AG09309 (cell line): ENCODE results near the gene TNFRSF1A.

Experiments used
- DNase-seq: peaks from one replicate; pipeline ENCODE4 v3.0.0-alpha.2; 2010; ENCODE audit warnings: low read depth
- H3K4me3 ChIP-seq: 2 replicates; pipeline ENCODE4 v1.5.1; 2011; ENCODE audit warnings: mild to moderate bottlenecking, low read depth, low read length, moderate library complexity; ENCODE audit not compliant: control insufficient read depth
- TF ChIP-seq, protein P1 (sequence below): IDR thresholded peaks from 2 replicates; pipeline ENCODE4 v1.5.1; 2011; ENCODE audit warnings: mild to moderate bottlenecking, low read depth, low read length, inconsistent platforms; ENCODE audit not compliant: insufficient read depth, control insufficient read depth; ENCODE audit errors: missing control alignments

TNFRSF1A gene

DNA sequence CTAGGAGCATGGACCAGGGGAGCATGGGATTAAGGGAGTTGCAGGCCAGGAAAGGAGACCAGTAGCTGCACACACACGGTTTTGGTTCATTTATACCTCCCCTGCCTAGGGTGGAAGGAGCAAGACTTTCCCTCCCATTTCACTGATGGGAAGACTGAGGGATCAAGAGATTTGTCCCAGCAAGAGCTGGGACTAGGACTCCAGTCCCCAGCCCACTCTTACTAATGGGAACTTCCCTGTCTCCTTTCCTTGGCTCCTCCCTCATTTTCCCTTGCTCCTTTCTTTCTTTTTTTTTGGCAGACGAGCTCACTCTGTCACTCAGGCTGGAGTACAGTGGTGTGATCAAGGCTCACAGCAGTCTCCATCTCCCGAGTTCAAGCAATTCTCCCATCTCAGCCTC, 20.5 kb upstream of the TNFRSF1A start:
- TF ChIP-seq, protein P1, sequence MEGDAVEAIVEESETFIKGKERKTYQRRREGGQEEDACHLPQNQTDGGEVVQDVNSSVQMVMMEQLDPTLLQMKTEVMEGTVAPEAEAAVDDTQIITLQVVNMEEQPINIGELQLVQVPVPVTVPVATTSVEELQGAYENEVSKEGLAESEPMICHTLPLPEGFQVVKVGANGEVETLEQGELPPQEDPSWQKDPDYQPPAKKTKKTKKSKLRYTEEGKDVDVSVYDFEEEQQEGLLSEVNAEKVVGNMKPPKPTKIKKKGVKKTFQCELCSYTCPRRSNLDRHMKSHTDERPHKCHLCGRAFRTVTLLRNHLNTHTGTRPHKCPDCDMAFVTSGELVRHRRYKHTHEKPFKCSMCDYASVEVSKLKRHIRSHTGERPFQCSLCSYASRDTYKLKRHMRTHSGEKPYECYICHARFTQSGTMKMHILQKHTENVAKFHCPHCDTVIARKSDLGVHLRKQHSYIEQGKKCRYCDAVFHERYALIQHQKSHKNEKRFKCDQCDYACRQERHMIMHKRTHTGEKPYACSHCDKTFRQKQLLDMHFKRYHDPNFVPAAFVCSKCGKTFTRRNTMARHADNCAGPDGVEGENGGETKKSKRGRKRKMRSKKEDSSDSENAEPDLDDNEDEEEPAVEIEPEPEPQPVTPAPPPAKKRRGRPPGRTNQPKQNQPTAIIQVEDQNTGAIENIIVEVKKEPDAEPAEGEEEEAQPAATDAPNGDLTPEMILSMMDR, result no peak
- no peak overlapping the region for H3K4me3 ChIP-seq
- no peak for DNase-seq

DNA sequence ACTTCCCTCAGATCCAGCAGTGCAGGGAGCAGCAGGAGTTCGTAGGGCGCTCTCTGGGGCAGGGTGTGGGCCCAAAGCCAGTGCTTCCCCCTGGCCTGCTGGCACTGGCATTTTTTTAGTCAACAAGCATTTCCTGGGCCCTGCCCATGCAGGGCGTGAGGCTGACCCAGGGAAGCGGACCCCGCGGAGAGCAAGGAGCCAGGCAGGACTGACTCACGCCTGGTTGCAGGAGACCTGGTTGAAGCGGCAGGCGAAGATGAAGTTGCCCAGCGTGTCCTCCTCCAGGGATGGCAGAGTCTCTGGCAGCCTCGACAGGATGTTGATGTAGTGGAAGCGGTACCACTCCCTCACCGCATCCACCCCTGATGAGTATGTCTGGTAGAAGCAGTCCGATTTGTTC, 20.0 kb upstream of the TNFRSF1A start:
- TF ChIP-seq, protein P1, result no peak
- no peak overlapping the region for H3K4me3 ChIP-seq
- no peak for DNase-seq

DNA sequence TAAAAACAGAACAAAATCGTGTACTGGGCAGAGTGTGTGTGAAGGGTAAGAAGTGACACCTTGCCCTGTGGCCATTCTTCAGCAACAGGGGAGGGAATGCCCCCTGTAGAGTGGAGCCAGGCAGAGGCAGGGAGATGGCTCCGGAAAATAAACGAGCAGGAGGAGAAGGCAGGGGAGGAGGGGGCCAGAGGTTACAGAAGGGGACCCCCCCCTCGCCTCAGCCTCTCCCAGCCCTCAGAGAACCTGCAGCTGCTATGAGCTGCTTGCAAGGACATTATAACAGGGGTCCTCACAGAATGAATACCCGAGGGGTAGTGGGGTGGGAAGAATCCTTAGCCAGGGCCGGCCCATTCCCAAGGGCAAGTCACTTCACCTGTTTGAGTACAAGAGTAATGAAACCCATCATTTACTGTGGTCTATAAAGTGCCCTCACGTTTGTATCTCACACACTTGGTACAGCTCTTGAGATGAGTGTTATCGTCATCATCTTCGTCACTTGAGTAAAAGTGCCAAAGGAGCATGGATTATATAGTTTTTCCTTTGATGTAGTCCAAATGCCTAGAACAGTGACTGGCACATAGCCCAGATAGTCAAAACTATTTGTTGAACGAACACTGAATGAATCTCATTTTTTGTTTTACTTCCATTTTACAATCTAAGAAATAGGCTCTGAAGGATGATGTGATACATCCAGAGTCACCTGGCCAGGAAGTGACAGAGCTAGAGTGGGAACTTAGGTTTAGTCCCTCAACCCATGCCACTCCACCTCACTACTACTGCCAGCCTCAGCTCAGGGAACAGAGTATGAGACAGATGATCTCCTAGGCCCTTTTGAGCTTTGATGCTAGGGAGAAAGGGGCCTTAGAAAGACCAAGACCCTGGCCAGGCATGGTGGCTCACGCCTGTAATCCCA, 19.0 kb upstream of the TNFRSF1A start:
- no peak overlapping the region for H3K4me3 ChIP-seq
- no peak for DNase-seq
- TF ChIP-seq, protein P1, result no peak

DNA sequence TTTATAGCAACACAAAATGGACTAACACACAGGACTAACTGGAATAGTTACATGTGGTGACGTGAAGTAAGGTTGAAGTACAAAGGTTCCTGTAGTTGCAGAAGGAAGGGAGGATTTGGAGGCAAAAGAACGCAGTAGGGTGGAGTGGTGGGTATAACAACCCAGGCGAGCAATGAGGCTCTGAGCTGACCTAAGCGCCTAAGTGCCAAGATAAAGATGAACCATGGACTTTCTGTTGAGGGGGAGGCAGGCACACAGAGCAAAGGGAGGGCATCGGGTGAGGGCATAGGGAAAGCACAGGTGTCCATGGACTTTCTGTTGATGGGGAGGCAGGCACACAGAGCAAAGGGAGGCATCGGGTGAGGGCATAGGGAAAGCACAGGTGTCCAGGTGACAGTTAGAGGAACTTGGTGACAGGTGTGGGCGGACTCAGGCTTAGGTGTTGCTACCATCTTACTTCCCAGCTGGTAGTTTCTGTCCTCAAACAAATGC, 18.2 kb upstream of the TNFRSF1A start:
- no peak for DNase-seq
- no peak overlapping the region for H3K4me3 ChIP-seq
- TF ChIP-seq, protein P1, result no peak

DNA sequence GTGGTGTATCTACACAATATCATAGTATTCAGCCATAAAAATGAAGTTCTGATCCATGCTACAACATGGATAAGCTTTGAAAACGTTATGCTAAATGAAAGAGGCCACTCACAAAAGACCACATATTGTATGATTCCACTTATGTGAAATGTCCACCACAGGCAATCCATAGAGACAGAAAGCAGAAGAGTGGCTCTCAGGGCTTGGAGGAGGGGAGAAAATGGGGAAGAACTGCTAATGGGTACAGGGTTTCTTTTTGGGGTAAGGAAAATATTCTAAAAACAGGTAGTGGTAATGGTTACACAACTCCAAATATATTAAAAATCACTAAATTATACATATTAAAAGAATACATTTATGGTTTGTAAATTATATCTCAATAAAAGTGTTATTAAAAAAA, 17.0 kb upstream of the TNFRSF1A start:
- H3K4me3 ChIP-seq, result no peak overlapping the region
- TF ChIP-seq, protein P1, result no peak
- no peak for DNase-seq

DNA sequence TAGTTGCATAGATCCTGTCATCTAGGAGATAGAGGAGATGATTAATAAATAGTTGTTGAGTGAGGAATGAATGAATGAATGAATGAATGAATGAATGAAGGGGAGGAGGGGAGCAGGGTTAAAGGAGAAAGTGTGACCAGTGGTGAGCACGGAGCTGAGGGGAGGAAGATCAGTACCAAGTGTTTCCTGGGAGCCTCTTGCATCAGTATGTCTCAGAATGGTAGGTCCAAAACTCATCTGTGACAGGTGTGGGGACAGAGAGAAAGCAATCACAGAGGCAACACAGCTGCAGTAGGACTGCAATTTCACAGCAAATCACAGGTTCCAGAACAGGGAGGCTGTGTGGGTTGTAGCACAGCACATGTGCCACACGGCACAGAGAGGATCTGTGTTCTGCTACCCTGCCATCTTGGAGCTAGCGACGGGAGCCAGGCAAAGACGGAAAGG, 14.5 kb upstream of the TNFRSF1A start:
- no peak for DNase-seq
- TF ChIP-seq, protein P1, result no peak
- H3K4me3 ChIP-seq, result no peak overlapping the region
